Gastroesophageal sphincter (tissue), 4 donors: ENCODE results near the gene LDLRAD4. TPM values are rescaled to one million over a fixed set of nuclear protein-coding genes. Genes with fewer than 3 reads are reported as not detected.

Experiments
- ATAC-seq: fragments of 150-250 bp; one replicate; pipeline ENCODE4 v1.9.1; 2016; ENCODE audit warnings: mild to moderate bottlenecking, moderate library complexity
- H3K27ac ChIP-seq, 4 donors: fragments of 200-600 bp; sonication (generic) in 3 of 4; 1 replicate in 3 of 4; 2 replicates in 1 of 4; pipeline ENCODE4 v1.5.1; 2016 to 2019
- H3K27me3 ChIP-seq: fragments of 200-600 bp; sonication (generic); one replicate; pipeline ENCODE4 v1.5.1; 2019
- H3K36me3 ChIP-seq, 2 donors: fragments of 200-600 bp; sonication (generic); one replicate each; pipeline ENCODE4 v1.5.1; 2019; ENCODE audit warnings: control low read depth in 1 of 2
- H3K4me1 ChIP-seq, 3 donors: fragments of 200-600 bp; sonication (generic); 1 replicate in 2 of 3; 2 replicates in 1 of 3; pipeline ENCODE4 v1.5.1; 2016 to 2019; ENCODE audit warnings: control low read depth in 2 of 3
- H3K4me3 ChIP-seq, 2 donors: fragments of 200-600 bp; sonication (generic); one replicate each; pipeline ENCODE4 v1.5.1; 2019; ENCODE audit warnings: mild to moderate bottlenecking in 1 of 2, moderate library complexity in 1 of 2
- H3K9me3 ChIP-seq, 3 donors: fragments of 200-600 bp; sonication (generic); one replicate each; pipeline ENCODE4 v1.5.1; 2017 to 2019; ENCODE audit warnings: control low read depth in 2 of 3
- EP300 ChIP-seq: sonication (generic); formaldehyde crosslinking; IDR thresholded peaks from one replicate; pipeline ENCODE4 v1.6.1; 2017; ENCODE audit warnings: antibody characterized with exemption, mild to moderate bottlenecking
- POLR2A ChIP-seq, 2 donors: fragments of 450-650 bp; IDR thresholded peaks; one replicate each; pipeline ENCODE4 v1.6.1; 2017; ENCODE audit warnings: antibody characterized with exemption in 2 of 2, mild to moderate bottlenecking in 2 of 2, moderate library complexity in 1 of 2
- POLR2AphosphoS5 ChIP-seq: sonication (generic); formaldehyde crosslinking; IDR thresholded peaks from one replicate; pipeline ENCODE4 v1.6.1; 2017; ENCODE audit warnings: antibody characterized with exemption
- WGBS, 2 donors: methylation state at CpG; one replicate each; pipeline ENCODE4 v1.1.5; 2018; ENCODE audit warnings: low coverage in 1 of 2; 5-methylcytosine and 5-hydroxymethylcytosine counted together
- total RNA-seq, 4 donors: library from RNA; depleted of rRNA; stranded (reverse); fragments of >200 nt; gene quantifications; one replicate each; pipeline ENCODE4 v1.1.0, GENCODE V29; 2016
- TF ChIP-seq, protein P1 (sequence below), 4 experiments: fragments of 200-600 bp in 2 of 4; fragments of 450-650 bp in 2 of 4; sonication (generic) in 1 of 4; IDR thresholded peaks; one replicate each; pipeline ENCODE4 v1.5.1; 2017 to 2019; ENCODE audit warnings: antibody characterized with exemption in 4 of 4, mild to moderate bottlenecking in 2 of 4, moderate library complexity in 2 of 4

LDLRAD4 gene
- total RNA-seq, 4 donors from 2014 or later = 28.1 to 85.9 (median 55.2) TPM

DNA sequence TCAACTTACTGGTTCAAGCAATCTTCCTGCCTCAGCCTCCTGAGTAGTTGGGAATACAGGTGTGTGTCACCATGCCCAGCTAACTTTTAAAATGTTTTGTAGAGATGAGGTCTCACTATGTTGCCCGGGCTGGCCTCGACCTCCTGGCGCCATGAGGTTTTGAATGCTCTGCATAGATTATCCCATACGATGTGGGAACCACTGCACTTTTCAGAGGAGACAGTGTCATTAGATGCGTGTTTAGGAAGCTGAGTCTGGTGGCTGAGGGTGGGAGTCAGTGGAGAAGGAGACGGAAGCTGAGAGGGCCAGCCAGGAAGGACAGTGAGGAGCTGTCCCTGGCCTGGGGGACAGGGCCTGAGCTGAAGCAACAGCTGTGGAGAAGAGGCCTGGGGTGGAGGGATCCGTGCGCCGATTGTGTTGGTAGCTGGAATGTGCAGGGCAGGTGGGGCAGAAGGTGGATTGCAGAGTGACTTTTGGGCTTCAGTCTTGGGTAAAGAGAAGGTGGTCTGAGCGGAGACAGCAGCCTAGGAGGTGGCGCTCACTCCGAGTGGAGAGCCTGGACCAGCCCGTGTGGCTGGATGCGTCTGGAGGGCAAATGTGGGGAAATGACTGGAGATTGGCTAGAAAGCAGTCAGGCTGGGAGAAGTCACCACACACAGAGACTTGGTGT is 68.0 kb downstream of the LDLRAD4 start:
- H3K4me3 ChIP-seq = no peak overlapping the region
- 90 to 96% methylated on average over 2 to 10 of the region's 14 CpGs for WGBS, 2 donors
- H3K36me3 ChIP-seq = no peaks in the 10 kb centered on the region
- no peaks in the 10 kb centered on the region for H3K9me3 ChIP-seq
- peak overlapping the region in 1 of 4 donors; percentile 16 for H3K27ac ChIP-seq
- no peak for ATAC-seq
- no peaks in the 10 kb centered on the region for H3K27me3 ChIP-seq
- H3K4me1 ChIP-seq = peaks cover 0 to 82% (median 20%) of the 10 kb centered on the region in 3 donors
- TF ChIP-seq, protein P1, sequence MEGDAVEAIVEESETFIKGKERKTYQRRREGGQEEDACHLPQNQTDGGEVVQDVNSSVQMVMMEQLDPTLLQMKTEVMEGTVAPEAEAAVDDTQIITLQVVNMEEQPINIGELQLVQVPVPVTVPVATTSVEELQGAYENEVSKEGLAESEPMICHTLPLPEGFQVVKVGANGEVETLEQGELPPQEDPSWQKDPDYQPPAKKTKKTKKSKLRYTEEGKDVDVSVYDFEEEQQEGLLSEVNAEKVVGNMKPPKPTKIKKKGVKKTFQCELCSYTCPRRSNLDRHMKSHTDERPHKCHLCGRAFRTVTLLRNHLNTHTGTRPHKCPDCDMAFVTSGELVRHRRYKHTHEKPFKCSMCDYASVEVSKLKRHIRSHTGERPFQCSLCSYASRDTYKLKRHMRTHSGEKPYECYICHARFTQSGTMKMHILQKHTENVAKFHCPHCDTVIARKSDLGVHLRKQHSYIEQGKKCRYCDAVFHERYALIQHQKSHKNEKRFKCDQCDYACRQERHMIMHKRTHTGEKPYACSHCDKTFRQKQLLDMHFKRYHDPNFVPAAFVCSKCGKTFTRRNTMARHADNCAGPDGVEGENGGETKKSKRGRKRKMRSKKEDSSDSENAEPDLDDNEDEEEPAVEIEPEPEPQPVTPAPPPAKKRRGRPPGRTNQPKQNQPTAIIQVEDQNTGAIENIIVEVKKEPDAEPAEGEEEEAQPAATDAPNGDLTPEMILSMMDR (IDR thresholded peaks at IDR 0.05) = no peak
- TF ChIP-seq POLR2AphosphoS5 (no peak), POLR2A (IDR thresholded peaks at IDR 0.05) (no peak), EP300 (no peak)

DNA sequence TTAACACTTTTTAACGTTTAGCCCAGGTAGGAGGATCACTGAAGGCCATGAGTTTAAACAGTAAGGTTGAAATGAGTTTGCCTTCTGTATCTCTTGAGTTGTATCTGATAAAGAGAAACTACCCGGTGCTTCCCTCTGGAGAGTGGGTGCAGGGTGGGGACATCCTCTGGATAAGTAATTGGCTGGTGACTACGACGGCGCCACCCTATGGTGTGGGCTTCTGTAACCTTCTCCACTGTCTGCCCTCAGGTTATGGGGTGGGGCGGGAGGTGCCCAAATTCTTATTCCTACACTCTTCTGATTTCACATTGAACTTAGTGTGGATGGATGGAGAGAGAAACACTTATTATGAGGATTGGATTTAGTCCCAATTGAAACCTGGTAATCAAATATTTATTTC is 68.8 kb downstream of the LDLRAD4 start:
- 60 to 88% methylated on average over 5 to 6 of the region's 6 CpGs for WGBS, 2 donors
- Histone ChIP-seq H3K9me3 (no peaks in the 10 kb centered on the region), H3K4me3 (no peak overlapping the region), H3K27ac (peak overlapping the region in 1 of 4 donors; percentile 59), H3K4me1 (peaks cover 0 to 90% (median 20%) of the 10 kb centered on the region in 3 donors), H3K27me3 (no peaks in the 10 kb centered on the region), H3K36me3 (no peaks in the 10 kb centered on the region)
- no peak for ATAC-seq
- no peak for TF ChIP-seq POLR2AphosphoS5
- TF ChIP-seq, protein P1 (IDR thresholded peaks at IDR 0.05) = peak in 1 of 4 experiments; percentile 26

DNA sequence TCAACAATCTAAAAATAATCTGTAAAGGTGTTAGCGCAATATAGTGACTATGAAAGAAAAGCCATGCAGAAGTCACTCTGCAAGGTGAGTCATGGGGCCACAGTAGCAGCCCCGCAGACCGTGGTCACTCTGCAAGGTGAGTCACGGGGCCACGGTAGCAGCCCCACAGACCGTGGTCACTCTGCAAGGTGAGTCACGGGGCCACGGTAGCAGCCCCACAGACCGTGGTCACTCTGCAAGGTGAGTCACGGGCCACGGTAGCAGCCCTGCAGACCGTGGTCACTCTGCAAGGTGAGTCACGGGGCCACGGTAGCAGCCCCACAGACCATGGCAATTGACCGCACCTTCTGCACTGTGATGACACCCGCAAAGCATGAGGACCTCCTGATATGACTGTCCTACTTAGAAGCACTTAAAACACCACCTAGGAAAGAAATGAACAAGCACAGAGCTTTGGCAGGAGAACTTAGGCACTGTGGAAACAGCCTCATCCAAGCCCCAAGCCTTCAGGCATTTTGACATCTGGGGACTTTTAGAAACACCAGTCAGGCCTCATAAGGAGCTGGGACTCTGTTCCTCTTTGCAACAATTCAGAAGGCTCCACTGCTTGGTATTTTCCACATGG is 70.1 kb downstream of the LDLRAD4 start:
- H3K4me3 ChIP-seq = no peak overlapping the region
- H3K27me3 ChIP-seq = no peaks in the 10 kb centered on the region
- H3K27ac ChIP-seq = peak overlapping the region in 3 of 4 donors; percentile 22 to 59 (median 27)
- ATAC-seq = no peak
- TF ChIP-seq, protein P1 (IDR thresholded peaks at IDR 0.05) = no peak
- TF ChIP-seq POLR2AphosphoS5 = no peak
- TF ChIP-seq EP300 = no peak
- no peak for TF ChIP-seq POLR2A (IDR thresholded peaks at IDR 0.05)
- no peaks in the 10 kb centered on the region for H3K36me3 ChIP-seq
- WGBS, 2 donors = 54 to 94% methylated on average over 2 to 3 of the region's 16 CpGs
- no peaks in the 10 kb centered on the region for H3K9me3 ChIP-seq
- peaks cover 0 to 90% (median 22%) of the 10 kb centered on the region in 3 donors for H3K4me1 ChIP-seq

DNA sequence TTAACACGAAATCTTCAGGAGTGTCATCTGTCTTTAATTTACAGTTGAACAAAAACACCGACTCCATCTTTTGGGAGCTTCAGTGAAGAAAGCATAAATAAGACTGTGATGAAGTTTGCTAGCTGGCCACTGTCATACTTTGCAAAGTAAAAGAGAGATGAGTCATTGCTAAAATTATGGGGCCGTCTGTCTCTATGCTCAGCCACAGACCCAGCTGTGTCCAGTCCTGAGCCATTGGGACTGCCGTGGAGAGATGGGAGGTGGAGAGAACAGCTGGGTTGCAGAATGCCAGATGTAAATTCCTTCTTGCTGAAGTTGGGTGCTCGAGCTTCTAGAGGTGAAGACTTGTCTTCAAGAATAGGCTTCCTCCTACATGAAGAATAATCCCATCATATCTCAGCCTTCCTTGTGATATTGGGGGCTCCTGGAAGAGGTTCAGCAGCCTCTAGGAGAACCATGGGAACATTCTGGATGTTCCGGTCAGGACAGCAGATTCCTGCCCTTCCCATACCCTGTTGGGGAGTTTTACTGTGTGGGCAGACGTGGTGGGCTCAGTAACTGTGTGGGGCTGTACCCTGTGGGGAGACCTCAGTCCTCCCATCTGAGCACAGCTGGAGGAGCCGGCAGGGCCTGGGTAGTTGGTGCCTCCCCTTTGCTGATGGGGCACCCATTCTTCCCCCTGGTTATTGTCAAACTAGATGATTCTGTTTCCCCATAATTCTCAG is 71.1 kb downstream of the LDLRAD4 start:
- ATAC-seq = peak; percentile 83
- no peaks in the 10 kb centered on the region for H3K27me3 ChIP-seq

More for the DNA sequence above, 71.1 kb downstream of the LDLRAD4 start:
- peak overlapping the region in 3 of 4 donors; percentile 22 to 59 (median 27) for H3K27ac ChIP-seq
- H3K4me1 ChIP-seq = peaks cover 0 to 90% (median 27%) of the 10 kb centered on the region in 3 donors
- WGBS, 2 donors = 27 to 45% methylated on average over 5 of the region's 8 CpGs
- H3K36me3 ChIP-seq = no peaks in the 10 kb centered on the region
- no peak for TF ChIP-seq POLR2A (IDR thresholded peaks at IDR 0.05)
- TF ChIP-seq, protein P1 (IDR thresholded peaks at IDR 0.05) = no peak
- TF ChIP-seq POLR2AphosphoS5 = no peak
- TF ChIP-seq EP300 = no peak
- H3K9me3 ChIP-seq = no peaks in the 10 kb centered on the region
- H3K4me3 ChIP-seq = no peak overlapping the region
